Measurements from ENCODE around the gene SPEG.

Gene SPEG

DNA sequence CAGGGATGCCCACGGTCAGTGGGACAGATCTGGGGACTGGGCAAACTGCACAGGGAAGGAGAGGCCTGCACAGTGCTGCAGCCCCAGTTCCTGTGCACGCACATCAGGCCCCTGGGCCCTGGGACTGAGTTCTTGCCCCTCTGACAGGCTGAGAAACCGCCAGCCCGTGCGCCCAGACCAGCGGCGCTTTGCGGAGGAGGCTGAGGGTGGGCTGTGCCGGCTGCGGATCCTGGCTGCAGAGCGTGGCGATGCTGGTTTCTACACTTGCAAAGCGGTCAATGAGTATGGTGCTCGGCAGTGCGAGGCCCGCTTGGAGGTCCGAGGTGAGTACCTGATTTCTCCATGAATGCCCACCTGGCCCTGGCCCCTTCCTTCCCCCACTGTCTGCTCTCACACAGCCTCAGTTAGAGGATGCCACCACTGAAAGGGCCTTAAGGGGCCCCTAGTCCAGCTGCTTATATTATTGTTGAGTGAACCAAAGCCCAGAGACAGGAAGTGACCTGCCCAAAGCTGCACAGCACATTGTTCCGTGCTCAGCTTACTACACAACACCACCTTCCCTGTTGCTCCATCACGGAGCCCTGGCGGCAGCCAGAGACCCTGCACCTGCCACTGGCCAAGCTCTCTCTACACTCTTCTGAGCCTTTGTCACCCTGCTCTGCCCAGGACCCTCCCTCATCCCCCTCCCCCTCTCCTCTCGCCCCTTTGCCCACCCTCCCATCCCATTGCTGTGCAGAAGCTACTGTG lies 29.8 kb downstream of the SPEG start:
- no peak for DNase-seq

- no peak for DNase-seq
Observed at GRCh38 chr2:219465659-219466561, 31.3 kb downstream of the SPEG start.

GRCh38 chr2:219466816-219467735 lies 32.4 kb downstream of the SPEG start:
- no peak for DNase-seq

- no peak for DNase-seq
Observed at GRCh38 chr2:219467736-219468075, 33.1 kb downstream of the SPEG start.

DNA sequence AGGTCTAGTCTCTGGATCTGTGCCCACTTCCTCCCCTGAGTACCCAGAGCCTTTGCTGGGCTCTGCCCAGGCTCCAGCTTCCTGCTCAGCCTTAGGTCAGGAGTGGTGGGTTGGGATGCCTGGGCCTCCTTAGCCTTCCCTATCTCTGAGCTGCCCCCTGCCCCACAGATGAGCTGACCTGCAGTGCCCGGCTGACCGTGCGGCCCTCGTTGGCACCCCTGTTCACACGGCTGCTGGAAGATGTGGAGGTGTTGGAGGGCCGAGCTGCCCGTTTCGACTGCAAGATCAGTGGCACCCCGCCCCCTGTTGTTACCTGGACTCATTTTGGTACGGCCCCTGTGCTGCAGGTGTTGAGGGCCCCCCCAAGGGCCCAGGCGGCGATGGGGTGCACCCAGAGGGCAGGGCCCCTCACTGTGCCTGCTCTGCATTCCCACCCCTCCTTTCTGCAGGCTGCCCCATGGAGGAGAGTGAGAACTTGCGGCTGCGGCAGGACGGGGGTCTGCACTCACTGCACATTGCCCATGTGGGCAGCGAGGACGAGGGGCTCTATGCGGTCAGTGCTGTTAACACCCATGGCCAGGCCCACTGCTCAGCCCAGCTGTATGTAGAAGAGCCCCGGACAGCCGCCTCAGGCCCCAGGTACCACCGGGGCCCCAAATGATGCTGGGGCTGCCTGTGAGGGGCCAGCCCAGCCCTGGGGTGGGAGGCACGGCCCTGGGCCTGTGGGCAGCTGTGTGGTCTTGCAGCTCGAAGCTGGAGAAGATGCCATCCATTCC lies 34.0 kb downstream of the SPEG start:
- no peak for DNase-seq

DNA sequence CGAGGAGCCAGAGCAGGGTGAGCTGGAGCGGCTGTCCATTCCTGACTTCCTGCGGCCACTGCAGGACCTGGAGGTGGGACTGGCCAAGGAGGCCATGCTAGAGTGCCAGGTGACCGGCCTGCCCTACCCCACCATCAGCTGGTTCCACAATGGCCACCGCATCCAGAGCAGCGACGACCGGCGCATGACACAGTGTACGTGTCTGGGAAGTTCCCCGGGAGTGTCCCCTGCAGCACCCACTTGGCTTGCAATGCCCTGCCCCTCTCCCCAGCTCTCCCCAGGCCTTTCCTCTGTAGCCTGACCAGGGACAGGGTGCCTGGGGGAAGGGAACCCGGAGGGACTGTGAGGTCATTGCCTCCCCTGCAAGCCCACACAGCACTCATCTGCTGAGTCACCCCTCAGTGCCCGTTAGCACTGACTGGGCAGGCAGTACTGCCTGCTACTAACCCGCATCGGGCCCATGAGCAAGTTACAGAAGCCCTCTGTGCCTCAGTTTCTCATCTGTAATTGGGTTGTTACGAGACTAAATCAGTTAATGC lies 34.6 kb downstream of the SPEG start:
- no peak for DNase-seq

GRCh38 chr2:219470429-219470828 lies 35.8 kb downstream of the SPEG start:
- no peak for DNase-seq

- no peak for DNase-seq
Observed at GRCh38 chr2:219471476-219472371, 37.1 kb downstream of the SPEG start.

DNA sequence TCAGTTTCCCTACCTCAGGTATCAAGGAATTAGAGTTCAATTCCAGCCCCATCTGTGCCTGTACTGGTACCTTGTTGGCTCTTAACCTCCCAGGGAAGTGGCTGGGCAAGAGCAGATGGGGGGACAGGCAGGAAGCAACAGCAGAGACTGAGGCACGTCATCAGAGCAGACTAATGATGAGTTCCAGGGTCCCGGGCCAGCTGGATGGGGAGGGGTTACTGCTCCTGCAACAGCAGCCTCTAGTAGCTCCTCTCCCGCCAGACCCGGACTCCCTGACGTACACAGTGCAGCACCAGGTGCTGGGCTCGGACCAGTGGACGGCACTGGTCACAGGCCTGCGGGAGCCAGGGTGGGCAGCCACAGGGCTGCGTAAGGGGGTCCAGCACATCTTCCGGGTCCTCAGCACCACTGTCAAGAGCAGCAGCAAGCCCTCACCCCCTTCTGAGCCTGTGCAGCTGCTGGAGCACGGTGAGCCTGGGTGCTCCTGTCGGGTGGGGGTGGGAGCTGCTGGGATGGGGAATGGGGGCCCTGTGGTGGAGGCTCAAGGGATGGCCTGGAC lies 38.1 kb downstream of the SPEG start:
- DNase-seq = no peak

- DNase-seq = no peak
Observed at GRCh38 chr2:219473511-219473910, 38.9 kb downstream of the SPEG start.

DNA sequence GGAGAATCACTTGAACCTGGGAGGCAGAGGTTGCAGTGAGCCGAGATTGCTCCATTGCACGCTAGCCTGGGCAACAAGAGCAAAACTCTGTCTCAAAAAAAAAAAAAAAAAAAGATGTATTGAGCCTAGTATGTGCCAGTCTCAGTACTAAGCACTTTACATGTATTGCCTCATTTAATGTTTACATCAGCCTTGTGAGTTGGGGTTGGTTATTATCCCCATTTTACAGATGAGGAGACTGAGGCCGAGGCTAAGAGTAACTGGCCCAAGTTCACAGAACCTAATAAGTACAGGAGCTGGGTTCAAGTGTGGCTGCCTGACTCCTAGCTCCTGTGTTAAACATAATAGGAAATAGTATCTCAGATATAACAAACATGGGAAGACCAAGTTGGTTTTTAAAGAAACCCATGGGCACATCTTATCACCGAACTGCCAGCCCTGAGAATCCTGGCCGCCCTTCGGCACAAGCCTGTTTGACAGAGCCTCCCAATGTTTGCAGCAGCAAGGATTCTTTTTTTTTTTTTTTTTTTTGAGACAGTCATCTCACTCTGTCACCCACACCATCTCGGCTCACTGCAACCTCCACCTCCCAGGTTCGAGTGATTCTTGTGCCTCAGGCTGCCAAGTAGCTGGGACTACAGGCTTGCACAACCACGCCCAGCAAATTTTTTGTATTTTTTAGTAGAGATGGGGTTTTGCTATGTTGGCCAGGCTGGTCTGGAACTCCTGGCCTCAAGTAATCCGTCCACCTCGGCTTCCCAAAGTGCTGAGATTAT lies 39.8 kb downstream of the SPEG start:
- no peak for DNase-seq

DNA sequence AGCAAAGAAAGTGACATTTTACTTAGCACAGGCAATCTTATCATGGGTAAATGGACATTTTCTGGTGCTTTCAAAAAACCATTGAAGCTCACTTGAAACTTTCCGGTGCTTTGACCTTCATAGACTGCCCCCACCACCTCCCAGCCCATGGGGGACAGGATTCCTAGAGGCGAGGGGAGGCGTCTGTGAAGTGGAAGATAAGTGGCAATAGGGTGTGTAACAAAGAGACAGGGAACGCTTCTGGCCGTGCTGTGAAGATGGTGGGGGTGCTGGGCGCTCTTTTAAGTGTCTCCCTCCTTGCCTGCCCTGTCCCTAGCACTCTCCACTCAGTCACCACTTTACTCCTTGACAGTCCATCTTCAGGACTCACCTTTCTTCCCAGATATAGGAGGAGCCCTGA lies 40.6 kb downstream of the SPEG start:
- DNase-seq = no peak

DNA sequence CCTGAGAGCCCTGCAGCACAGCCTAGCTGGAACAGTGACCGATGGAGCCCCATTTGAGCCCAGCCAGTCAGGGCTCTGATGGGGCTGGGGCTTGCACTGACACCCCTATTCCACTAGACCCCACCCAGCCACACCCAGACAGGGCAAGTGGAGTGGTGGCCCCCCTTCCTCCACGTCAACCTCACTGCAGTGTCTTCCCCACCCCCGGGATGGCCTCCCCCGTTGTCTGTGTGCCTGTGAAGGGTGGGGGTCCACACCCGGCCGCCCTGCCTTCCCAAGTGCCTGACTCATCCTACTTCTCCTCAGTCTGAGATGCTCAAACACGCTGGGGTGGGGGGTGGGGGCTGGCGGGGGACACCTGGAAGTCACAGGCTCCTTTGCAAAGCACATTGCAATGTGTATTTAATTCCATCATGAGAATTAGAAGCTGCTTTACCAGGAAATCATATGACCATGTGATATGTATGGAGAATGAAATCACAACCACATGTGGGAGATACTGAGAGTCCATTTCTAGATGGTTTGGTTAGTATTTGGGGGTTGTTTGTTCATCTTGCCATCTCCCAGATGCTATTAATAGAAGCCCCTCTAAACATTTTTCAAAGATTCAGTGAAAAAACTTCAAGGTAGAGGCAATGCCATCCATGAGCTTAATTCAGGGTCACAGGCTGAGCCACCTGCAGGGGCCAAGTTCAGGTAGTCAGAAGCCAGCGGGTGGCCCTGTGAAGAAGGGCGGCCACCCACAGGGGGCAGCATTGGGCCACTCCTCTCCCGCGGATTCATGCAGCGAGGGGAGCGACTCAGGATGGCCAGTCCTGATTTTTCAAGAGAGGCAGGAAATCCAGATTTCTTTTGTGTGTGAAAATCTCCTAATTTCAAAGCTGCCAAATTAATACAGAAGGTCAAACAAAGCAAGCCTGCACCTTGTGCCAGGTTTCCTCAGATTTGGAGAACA lies 41.3 kb downstream of the SPEG start:
- DNase-seq = peak; percentile 66

- no peak for DNase-seq
Observed at GRCh38 chr2:219476652-219477151, 42.1 kb downstream of the SPEG start.

DNA sequence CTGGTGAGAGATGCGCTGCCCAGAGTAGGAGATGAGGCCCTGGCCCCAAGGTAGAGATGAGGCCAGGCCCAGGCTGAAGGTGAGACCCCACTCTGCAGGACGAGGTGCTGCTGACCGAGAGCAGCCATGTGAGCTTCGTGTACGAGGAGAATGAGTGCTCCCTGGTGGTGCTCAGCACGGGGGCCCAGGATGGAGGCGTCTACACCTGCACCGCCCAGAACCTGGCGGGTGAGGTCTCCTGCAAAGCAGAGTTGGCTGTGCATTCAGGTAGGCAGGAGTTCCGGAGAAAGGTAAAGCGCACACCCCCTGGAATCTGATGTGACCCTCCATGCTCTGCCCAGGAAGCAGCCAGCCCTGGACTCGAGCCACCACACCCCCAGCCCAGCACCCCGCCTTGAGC lies 42.5 kb downstream of the SPEG start:
- no peak for DNase-seq

GRCh38 chr2:219477815-219478214 lies 43.2 kb downstream of the SPEG start:
- DNase-seq = no peak

GRCh38 chr2:219478916-219479315 lies 44.3 kb downstream of the SPEG start:
- DNase-seq = no peak

DNA sequence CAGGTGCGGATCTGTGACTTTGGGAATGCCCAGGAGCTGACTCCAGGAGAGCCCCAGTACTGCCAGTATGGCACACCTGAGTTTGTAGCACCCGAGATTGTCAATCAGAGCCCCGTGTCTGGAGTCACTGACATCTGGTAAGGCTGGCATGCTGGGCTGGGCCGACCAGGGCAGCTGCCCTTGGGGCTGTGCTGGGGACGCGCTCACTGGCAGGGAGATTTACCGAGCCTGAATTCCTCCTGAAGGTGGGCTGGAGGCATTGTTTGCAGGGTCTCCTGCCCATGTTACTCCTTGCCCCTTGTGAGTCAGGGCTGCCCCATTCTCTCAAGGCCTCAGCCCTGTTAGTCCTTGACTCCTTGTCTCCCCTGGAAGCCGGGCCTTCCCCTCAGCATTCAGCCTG lies 45.4 kb downstream of the SPEG start:
- DNase-seq = no peak

Data from RPMI8226 (cell line).